Activated CD8-positive, alpha-beta T cell treated with anti-CD3 and anti-CD28 coated beads, Interleukin-2, amount 10 ng/mL, durations not matched to agents 7 days and 5 days (primary cell): ENCODE measurements around the gene NPB. TPM values are rescaled to one million over a fixed set of nuclear protein-coding genes. Genes with fewer than 3 reads are reported as not detected.
"Not testable (repeated sequence)": the region's sequence is repeated elsewhere in the genome, so short reads cannot be mapped to it uniquely, and the experiment has no call there.

ENCODE experiments used
- ATAC-seq: fragments of 150-1000 bp; cut with Tn5 transposase; one replicate; pipeline ENCODE4 v1.10.0; 2021; ENCODE audit warnings: moderate library complexity
- CTCF ChIA-PET: fragments of 350-600 bp; sonication (Branson Sonifier 250); formaldehyde crosslinking; loops from one replicate; lab custom pipeline; 2021; ENCODE audit warnings: antibody characterized with exemption; lab: Charles Lee
- POLR2A ChIA-PET: fragments of 350-600 bp; sonication (Branson Sonifier 250); formaldehyde crosslinking; loops from one replicate; lab custom pipeline; 2021; ENCODE audit warnings: antibody characterized with exemption; lab: Charles Lee
- DNase-seq: peaks from one replicate; pipeline ENCODE4 v3.0.0-alpha.2; 2020
- H3K27ac Mint-ChIP-seq: one replicate; pipeline ENCODE4 v1.8.0; 2021; ENCODE audit warnings: mild to moderate bottlenecking, mixed read lengths
- H3K27me3 Mint-ChIP-seq: one replicate; pipeline ENCODE4 v1.8.0; 2021; ENCODE audit warnings: low read depth, mixed read lengths
- H3K36me3 Mint-ChIP-seq: one replicate; pipeline ENCODE4 v1.8.0; 2021; ENCODE audit warnings: low read depth, mixed read lengths
- H3K4me1 Mint-ChIP-seq: one replicate; pipeline ENCODE4 v1.8.0; 2021; ENCODE audit warnings: low read depth, mixed read lengths
- H3K4me3 Mint-ChIP-seq: one replicate; pipeline ENCODE4 v1.8.0; 2021; ENCODE audit warnings: mild to moderate bottlenecking, mixed read lengths
- H3K9me3 Mint-ChIP-seq: one replicate; pipeline ENCODE4 v1.8.0; 2022; ENCODE audit warnings: mixed read lengths; ENCODE audit not compliant: insufficient read depth
- total RNA-seq, 2 experiments: library from RNA; stranded (reverse); gene quantifications; one replicate each; pipeline ENCODE4 v1.2.3, GENCODE V29; 2021

NPB gene
- total RNA-seq, 2 experiments from 2014 or later = 0.18 to 0.55 TPM

- H3K27ac Mint-ChIP-seq = peak overlapping the region; percentile 71
- POLR2A ChIA-PET, H3K9me3 Mint-ChIP-seq, H3K27me3 Mint-ChIP-seq, DNase-seq: not testable (repeated sequence)
- peaks cover 39% of the 10 kb centered on the region for H3K36me3 Mint-ChIP-seq
- CTCF ChIA-PET = interaction anchor here (0.9 kb wide), 1 partner anchor 41 kb away, joined by 4 read pairs; no protein-coding TSS in a partner anchor
- peak; percentile 2 for ATAC-seq
- peak overlapping the region; percentile 82 for H3K4me3 Mint-ChIP-seq
- peaks cover 29% of the 10 kb centered on the region for H3K4me1 Mint-ChIP-seq
Measured at GRCh38 chr17:81918333-81918669, 16.3 kb downstream of the NPB start.

GRCh38 chr17:81918832-81919545 is 17.0 kb downstream of the NPB start:
- H3K4me3 Mint-ChIP-seq = peak overlapping the region; percentile 24
- no peaks in the 10 kb centered on the region for H3K27me3 Mint-ChIP-seq
- no peak for ATAC-seq
- CTCF ChIA-PET = no interaction called here
- H3K36me3 Mint-ChIP-seq = peaks cover 33% of the 10 kb centered on the region
- no peaks in the 10 kb centered on the region for H3K9me3 Mint-ChIP-seq
- POLR2A ChIA-PET = no interaction called here
- no peak for DNase-seq
- H3K27ac Mint-ChIP-seq = peak overlapping the region; percentile 71
- H3K4me1 Mint-ChIP-seq = peaks cover 34% of the 10 kb centered on the region

- POLR2A ChIA-PET = interaction anchor here (0.5 to 0.6 kb wide), 2 partner anchors 11 to 66 kb away, joined by 3 read pairs; no protein-coding TSS in a partner anchor
- ATAC-seq (no peak), DNase-seq (no peak)
- H3K4me1 Mint-ChIP-seq = peaks cover 38% of the 10 kb centered on the region
- H3K27ac Mint-ChIP-seq = no peak overlapping the region
- H3K4me3 Mint-ChIP-seq = no peak overlapping the region
- H3K36me3 Mint-ChIP-seq = peaks cover 20% of the 10 kb centered on the region
- H3K27me3 Mint-ChIP-seq = no peaks in the 10 kb centered on the region
- H3K9me3 Mint-ChIP-seq = no peaks in the 10 kb centered on the region
- CTCF ChIA-PET = no interaction called here
Measured at GRCh38 chr17:81920612-81921536, 18.8 kb downstream of the NPB start.

- DNase-seq (no peak), ATAC-seq (no peak)
- Mint-ChIP-seq H3K9me3 (no peaks in the 10 kb centered on the region), H3K4me1 (peaks cover 41% of the 10 kb centered on the region), H3K27me3 (no peaks in the 10 kb centered on the region), H3K4me3 (no peak overlapping the region), H3K27ac (no peak overlapping the region), H3K36me3 (peaks cover 16% of the 10 kb centered on the region)
- ChIA-PET POLR2A (no interaction called here), CTCF (no interaction called here)
Measured at GRCh38 chr17:81921537-81921862, 19.5 kb downstream of the NPB start.

- Mint-ChIP-seq H3K4me1 (peaks cover 37% of the 10 kb centered on the region), H3K36me3 (peaks cover 12% of the 10 kb centered on the region), H3K27me3 (no peaks in the 10 kb centered on the region), H3K27ac (no peak overlapping the region), H3K9me3 (no peaks in the 10 kb centered on the region), H3K4me3 (no peak overlapping the region)
- POLR2A ChIA-PET = no interaction called here
- CTCF ChIA-PET = interaction anchor here (1.3 kb wide), 1 partner anchor 38 kb away, joined by 3 read pairs; no protein-coding TSS in a partner anchor
- DNase-seq (no peak), ATAC-seq (no peak)
Measured at GRCh38 chr17:81921996-81922565, 20.0 kb downstream of the NPB start.

- peaks cover 34% of the 10 kb centered on the region for H3K4me1 Mint-ChIP-seq
- ATAC-seq = no peak
- CTCF ChIA-PET = interaction anchor here (1.3 kb wide), 1 partner anchor 37 kb away, joined by 3 read pairs; no protein-coding TSS in a partner anchor
Measured at GRCh38 chr17:81922566-81923301, 20.7 kb downstream of the NPB start.

GRCh38 chr17:81923302-81924260 is 21.5 kb downstream of the NPB start:
- no peak overlapping the region for H3K4me3 Mint-ChIP-seq
- H3K36me3 Mint-ChIP-seq = peaks cover 9% of the 10 kb centered on the region
- peaks cover 28% of the 10 kb centered on the region for H3K4me1 Mint-ChIP-seq
- no peak for ATAC-seq
- no peak for DNase-seq
- ChIA-PET CTCF (interaction anchor here (1.3 kb wide), 1 partner anchor 36 kb away, joined by 3 read pairs; no protein-coding TSS in a partner anchor), POLR2A (interaction anchor here (0.8 to 0.9 kb wide), 2 partner anchors 53 to 54 kb away, joined by 3 read pairs; no protein-coding TSS in a partner anchor)
- no peaks in the 10 kb centered on the region for H3K9me3 Mint-ChIP-seq
- no peaks in the 10 kb centered on the region for H3K27me3 Mint-ChIP-seq
- H3K27ac Mint-ChIP-seq = no peak overlapping the region

More at GRCh38 chr17:81922566-81923301, 20.7 kb downstream of the NPB start:
- Mint-ChIP-seq H3K27me3 (no peaks in the 10 kb centered on the region), H3K27ac (no peak overlapping the region), H3K4me3 (no peak overlapping the region), H3K9me3 (no peaks in the 10 kb centered on the region), H3K36me3 (peaks cover 9% of the 10 kb centered on the region)
- POLR2A ChIA-PET = interaction anchor here (0.8 kb wide), 1 partner anchor 52 kb away, joined by 3 read pairs; no protein-coding TSS in a partner anchor
- no peak for DNase-seq

- Mint-ChIP-seq H3K27ac (no peak overlapping the region), H3K4me1 (peaks cover 26% of the 10 kb centered on the region), H3K4me3 (peak overlapping the region; percentile 85), H3K9me3 (no peaks in the 10 kb centered on the region), H3K27me3 (no peaks in the 10 kb centered on the region), H3K36me3 (peaks cover 3% of the 10 kb centered on the region)
- ChIA-PET POLR2A (interaction anchor here (0.8 to 1.0 kb wide), 3 partner anchors 33 to 221 kb away, joined by 3 to 5 read pairs (median 3); partner anchors contain the start of gene MRPL12), CTCF (interaction anchor here (1.7 kb wide), 1 partner anchor 55 kb away, joined by 8 read pairs; no protein-coding TSS in a partner anchor)
- ATAC-seq (no peak), DNase-seq (no peak)
Measured at GRCh38 chr17:81924557-81925532, 22.8 kb downstream of the NPB start.

- POLR2A ChIA-PET = interaction anchor here (0.8 to 3.0 kb wide), 4 partner anchors 9 to 51 kb away, joined by 3 to 19 read pairs (median 5); partner anchors contain the start of gene ASPSCR1
- H3K9me3 Mint-ChIP-seq = no peaks in the 10 kb centered on the region
- CTCF ChIA-PET = interaction anchor here (1.0 to 2.9 kb wide), 5 partner anchors 33 to 280 kb away, joined by 3 to 13 read pairs (median 5); no protein-coding TSS in a partner anchor
- ATAC-seq (peak; percentile 8), DNase-seq (no peak)
- peaks cover 3% of the 10 kb centered on the region for H3K36me3 Mint-ChIP-seq
- no peaks in the 10 kb centered on the region for H3K27me3 Mint-ChIP-seq
- peaks cover 26% of the 10 kb centered on the region for H3K4me1 Mint-ChIP-seq
- H3K27ac Mint-ChIP-seq = peak overlapping the region; percentile 86
- H3K4me3 Mint-ChIP-seq = peak overlapping the region; percentile 85
Measured at GRCh38 chr17:81925860-81926450, 23.9 kb downstream of the NPB start.
